ENCODE results near the gene MYBPH.

The MYBPH gene, protein sequence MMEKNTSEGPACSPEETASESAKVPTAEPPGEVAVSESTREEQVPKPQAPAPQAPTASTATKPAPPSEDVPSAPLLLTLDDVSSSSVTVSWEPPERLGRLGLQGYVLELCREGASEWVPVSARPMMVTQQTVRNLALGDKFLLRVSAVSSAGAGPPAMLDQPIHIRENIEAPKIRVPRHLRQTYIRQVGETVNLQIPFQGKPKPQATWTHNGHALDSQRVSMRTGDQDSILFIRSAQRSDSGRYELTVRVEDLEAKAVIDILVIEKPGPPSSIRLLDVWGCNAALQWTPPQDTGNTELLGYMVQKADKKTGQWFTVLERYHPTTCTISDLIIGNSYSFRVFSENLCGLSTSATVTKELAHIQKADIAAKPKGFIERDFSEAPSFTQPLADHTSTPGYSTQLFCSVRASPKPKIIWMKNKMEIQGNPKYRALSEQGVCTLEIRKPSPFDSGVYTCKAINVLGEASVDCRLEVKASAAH

DNA sequence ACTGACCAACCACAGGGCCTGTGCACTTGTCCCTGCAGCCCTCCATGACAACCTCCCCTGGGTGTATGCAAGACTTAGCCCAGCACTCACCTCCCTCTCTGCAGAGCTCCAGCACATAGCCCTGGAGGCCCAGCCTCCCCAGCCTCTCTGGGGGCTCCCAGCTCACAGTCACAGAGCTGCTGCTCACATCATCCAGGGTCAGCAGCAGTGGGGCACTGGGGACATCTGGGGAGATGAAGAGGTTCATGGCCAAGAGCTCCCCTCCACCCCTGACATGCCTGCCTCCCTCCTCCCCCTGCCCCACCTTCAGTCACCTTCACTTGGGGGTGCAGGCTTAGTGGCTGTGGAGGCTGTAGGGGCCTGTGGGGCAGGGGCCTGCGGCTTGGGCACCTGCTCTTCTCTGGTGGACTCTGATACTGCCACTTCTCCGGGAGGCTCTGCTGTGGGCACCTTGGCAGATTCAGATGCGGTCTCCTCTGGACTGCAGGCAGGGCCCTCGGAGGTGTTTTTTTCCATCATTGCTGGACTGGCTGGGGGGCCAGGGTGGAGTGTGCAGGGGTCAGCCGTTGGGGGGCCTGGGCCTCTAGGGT lies at the start of gene MYBPH:
Gene MYBPH (minus strand): TSS at position 590 of the 590 bp plus-strand sequence. CDS start 71 bp downstream, at position 519.
- DNase-seq (ENCODE audit: low spot score) = no peak

DNA sequence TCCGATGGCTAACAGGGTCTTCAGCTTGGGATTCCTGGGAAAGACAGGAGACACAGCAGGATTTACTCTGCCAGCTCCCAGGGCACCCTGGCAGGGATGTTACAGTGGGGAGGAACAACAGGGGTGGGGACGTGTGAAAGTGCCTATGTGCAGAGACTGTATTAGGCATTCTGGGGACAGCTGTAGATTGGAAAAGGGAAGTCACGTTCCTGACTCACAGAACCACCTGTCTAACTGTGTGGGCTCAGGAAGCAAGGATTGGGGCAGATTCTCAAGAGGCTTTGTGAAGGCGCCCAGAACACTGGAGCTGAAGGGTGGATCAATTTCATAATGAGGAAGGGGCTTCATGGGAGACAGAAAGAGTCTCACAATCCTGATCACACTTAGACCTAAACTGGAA lies 49.4 kb upstream of the MYBPH start:
- no peak for DNase-seq (ENCODE audit: low spot score)

DNA sequence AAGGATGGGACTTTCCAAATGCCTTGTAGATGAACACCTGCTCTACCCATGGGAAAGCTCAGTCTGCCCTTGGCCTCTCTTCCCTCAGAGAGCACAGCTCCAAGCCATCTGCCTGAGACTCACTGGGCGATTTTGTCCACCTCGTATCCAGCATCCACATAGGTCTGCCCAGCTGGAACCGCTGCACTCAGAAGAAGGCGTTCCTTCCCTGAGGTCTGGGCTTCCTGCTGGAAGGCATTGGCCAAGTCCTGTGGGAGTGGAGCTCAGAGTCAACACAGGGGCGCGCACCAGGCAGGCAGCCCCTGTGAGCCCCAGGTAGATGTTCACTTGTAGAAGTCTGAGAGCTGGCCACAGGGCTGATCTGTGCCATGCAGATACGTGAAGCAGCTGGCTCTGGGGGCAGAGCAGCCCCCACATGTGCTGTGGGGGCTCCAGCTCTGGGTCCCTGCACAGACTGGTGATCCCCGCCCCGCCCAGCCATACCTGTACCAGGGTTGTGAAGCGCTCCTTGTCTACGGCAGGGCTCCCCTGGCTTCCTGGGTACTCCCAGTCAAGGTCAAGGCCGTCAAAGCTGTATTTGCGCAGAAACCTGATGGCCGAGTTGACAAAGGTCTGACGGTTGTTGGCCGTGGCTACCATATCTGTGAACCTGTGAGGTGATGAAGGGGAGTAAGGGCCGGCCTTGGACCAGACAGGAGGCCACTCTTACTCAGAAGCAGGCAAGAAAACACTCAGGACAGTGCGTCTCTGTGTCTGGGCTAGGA lies 47.6 kb upstream of the MYBPH start:
- no peak for DNase-seq (ENCODE audit: low spot score)

GRCh38 chr1:203219934-203220333 lies 44.3 kb upstream of the MYBPH start:
- DNase-seq (ENCODE audit: low spot score) = no peak

GRCh38 chr1:203219171-203219570 lies 43.5 kb upstream of the MYBPH start:
- peak; percentile 52 for DNase-seq (ENCODE audit: low spot score)

DNA sequence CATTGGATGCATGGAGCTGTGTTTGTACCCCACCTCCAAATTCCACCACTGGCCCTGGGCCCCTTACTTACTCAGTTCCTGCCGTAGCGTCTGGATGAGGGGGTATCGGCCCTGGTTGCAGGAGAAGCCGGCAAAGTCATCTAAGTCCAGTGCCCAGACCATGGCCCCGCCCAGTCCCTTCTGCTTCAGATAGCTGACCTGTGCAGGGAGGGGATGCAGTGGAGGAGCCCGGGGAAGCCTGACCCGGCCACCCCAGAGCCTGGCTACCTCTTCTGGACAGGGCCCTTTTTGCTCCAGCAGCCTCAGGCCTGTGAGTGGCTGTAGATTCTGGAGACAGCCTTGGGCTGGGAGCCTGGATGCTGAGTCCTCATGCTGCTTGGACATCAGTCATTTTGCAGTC lies 42.0 kb upstream of the MYBPH start:
- no peak for DNase-seq (ENCODE audit: low spot score)

GRCh38 chr1:203217139-203217655 lies 41.6 kb upstream of the MYBPH start:
- DNase-seq (ENCODE audit: low spot score) = peak; percentile 65

GRCh38 chr1:203216274-203217138 lies 40.9 kb upstream of the MYBPH start:
- DNase-seq (ENCODE audit: low spot score) = peak; percentile 93

DNA sequence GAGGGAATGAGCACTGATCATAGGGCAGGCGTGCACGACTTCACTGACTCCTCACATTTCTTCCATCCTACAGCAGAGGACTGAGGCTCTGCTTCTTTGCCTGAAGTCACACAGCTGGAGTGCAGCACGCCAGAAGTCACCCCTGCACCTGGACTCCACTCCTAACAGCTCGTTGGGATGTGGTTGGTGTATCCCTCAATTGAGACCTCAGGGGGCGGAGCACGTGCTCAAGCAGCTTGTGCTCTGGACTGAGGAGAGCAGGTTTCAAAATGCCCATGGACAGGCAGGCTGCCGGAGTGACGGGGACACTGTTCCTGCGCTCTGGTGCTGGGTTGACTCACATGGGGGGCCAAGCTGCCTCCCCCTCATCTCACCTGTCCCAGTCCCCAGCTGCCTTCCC lies 39.9 kb upstream of the MYBPH start:
- peak; percentile 36 for DNase-seq (ENCODE audit: low spot score)

- no peak for DNase-seq (ENCODE audit: low spot score)
Measured at GRCh38 chr1:203214871-203215270, 39.2 kb upstream of the MYBPH start.

- no peak for DNase-seq (ENCODE audit: low spot score)
Measured at GRCh38 chr1:203213126-203213525, 37.5 kb upstream of the MYBPH start.

DNA sequence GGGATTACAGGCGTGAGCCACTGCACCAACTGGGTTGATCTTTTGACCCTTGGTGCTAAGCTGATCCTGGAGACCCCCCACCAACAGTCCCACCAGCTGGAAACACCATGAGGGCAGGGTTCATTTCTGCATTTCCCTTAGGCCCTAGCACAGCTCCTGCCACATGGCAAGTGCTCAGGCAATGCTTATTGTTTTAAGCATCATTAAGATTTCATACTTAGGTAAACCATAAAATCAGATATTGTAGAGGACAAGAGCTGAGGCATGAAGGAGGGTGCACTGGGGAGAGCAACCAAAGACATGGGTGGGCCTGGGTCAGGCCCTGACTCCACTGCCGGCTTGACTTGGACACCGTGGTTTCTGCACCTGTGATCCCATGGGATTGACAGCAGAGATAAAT lies 36.2 kb upstream of the MYBPH start:
- no peak for DNase-seq (ENCODE audit: low spot score)

GRCh38 chr1:203210988-203211387 lies 35.4 kb upstream of the MYBPH start:
- no peak for DNase-seq (ENCODE audit: low spot score)

- no peak for DNase-seq (ENCODE audit: low spot score)
Measured at GRCh38 chr1:203210350-203210749, 34.7 kb upstream of the MYBPH start.

GRCh38 chr1:203208181-203208580 lies 32.6 kb upstream of the MYBPH start:
- no peak for DNase-seq (ENCODE audit: low spot score)

GRCh38 chr1:203207751-203208150 lies 32.1 kb upstream of the MYBPH start:
- peak; percentile 38 for DNase-seq (ENCODE audit: low spot score)

DNA sequence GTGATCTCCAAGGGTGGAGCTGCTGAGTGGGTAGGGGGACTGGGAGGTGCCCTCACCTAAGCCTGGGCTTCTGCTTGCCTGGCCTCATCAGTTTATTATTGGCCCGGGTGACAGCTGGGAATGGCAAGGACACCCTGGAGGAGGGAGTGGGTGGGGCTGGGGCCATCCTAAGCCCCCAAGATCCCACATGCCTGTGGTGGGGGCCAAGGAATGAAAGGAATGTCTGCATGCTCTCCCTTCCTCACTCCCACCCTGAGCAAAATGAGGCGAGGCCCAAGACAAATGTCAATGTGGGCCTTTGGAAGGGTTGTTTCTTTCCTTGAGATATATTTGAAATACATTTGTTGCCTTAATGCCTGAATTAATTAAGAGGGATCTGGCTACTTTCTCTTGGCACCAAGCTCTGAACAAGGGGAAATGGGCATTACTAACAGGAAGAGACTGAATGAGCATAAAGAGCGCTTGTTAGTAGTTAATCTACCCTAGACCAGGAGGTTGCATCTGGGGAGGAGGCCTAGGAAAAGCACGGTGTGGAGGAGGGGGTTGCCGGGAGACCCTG lies 30.6 kb upstream of the MYBPH start:
- no peak for DNase-seq (ENCODE audit: low spot score)

- DNase-seq (ENCODE audit: low spot score) = no peak
Measured at GRCh38 chr1:203204756-203205155, 29.1 kb upstream of the MYBPH start.

DNA sequence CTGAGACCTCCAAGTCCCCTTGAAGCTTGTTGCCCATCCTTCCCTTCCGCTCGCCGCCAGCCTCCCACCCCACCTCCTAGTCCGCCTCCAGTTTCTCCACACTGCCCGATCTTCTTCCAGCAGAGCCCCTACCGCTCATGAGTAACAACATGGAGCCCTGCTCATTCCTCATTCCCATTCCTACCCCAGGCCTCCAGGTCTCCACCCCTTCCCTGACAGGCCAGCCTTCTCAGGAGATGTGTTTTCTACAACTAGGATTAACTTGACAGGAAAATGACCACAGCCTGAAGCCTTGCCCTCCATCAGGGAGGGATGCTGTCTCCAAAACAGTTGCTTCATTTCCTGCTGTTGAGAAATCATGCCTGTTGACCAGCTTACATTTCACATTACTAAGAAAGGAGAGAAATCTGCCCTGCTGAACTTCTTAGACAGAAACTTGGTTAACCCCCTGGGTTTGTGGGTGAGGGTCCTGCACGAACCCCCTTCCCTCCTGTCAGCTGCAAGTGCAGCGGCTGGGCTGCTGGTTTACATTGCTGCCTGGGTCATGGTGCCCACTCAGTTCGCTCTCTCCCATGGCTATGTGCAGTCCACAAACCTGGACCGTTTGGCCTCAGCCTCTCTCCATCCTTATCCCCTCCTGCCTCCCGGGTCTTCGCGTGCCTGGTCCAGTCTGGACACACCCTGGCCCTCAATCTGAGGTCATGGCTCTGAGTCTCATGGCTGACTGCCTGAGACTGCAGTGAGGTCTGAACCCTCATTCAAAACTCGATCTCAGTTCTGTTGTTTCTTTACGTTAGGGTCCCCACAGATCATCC lies 27.0 kb upstream of the MYBPH start:
- no peak for DNase-seq (ENCODE audit: low spot score)

DNA sequence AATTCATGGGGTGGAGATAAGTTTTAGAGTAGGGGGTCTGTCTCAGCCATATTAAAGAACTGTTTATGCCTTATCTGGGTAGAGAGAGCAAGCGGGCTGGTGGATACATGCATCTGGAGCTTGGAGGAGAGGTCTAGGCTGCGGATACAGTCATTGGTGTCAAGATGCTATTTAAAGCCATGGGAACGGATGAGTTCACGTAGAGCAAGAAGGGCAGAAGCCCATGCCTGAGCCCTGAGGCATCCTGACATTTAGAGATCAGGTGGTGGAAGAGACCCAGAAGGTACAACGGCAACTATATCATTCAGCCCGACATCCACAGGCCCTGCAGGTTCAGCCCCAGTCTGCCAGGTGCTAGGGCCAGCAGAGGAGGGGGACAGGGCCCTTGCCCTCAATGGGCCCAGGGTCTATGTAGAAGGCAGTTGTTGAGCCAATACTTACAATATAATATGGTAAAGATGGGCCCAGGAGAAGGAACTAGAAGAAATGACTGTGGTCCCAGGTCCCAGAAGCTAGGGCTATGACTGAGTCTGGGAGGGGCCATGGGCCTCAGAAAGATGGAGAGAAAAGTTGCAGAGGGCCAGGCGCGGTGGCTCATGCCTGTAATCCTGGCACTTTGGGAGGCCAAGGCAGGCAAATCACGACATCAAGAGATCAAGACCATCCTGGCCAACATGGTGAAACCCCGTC lies 26.0 kb upstream of the MYBPH start:
- DNase-seq (ENCODE audit: low spot score) = no peak
